Effector memory CD4-positive, alpha-beta T cell (primary cell): Measurements from ENCODE around the gene OR3A2.
"Not testable (repeated sequence)": the region's sequence is repeated elsewhere in the genome, so short reads cannot be mapped to it uniquely, and the experiment has no call there.

Source experiments
- DNase-seq, 3 donors: peaks; one replicate each; pipeline ENCODE4 v3.0.0-alpha.2; 2020
- H3K27ac ChIP-seq: 2 replicates; pipeline ENCODE4 v1.7.0; 2013; ENCODE audit warnings: mild to moderate bottlenecking, low read length, moderate library complexity; ENCODE audit not compliant: insufficient read depth, poor library complexity, severe bottlenecking
- H3K27me3 ChIP-seq: replicated peaks from 2 replicates; pipeline ENCODE4 v1.7.0; 2013; ENCODE audit warnings: mild to moderate bottlenecking, low read length; ENCODE audit not compliant: insufficient read depth, control insufficient read depth, poor library complexity, severe bottlenecking
- H3K36me3 ChIP-seq: 2 replicates; pipeline ENCODE4 v1.7.0; 2013; ENCODE audit warnings: mild to moderate bottlenecking, low read length, moderate library complexity; ENCODE audit not compliant: control insufficient read depth, insufficient read depth
- H3K4me1 ChIP-seq: 2 replicates; pipeline ENCODE4 v1.7.0; 2013; ENCODE audit warnings: low read length, mild to moderate bottlenecking; ENCODE audit not compliant: control insufficient read depth, insufficient read depth, poor library complexity, severe bottlenecking
- H3K4me3 ChIP-seq: 2 replicates; pipeline ENCODE4 v1.7.0; 2013; ENCODE audit warnings: low read length, low read depth, mild to moderate bottlenecking; ENCODE audit not compliant: insufficient read depth, poor library complexity, severe bottlenecking
- H3K9me3 ChIP-seq: 2 replicates; pipeline ENCODE4 v1.7.0; 2013; ENCODE audit warnings: mild to moderate bottlenecking, low read length, moderate library complexity; ENCODE audit not compliant: control insufficient read depth

Gene OR3A2

DNA sequence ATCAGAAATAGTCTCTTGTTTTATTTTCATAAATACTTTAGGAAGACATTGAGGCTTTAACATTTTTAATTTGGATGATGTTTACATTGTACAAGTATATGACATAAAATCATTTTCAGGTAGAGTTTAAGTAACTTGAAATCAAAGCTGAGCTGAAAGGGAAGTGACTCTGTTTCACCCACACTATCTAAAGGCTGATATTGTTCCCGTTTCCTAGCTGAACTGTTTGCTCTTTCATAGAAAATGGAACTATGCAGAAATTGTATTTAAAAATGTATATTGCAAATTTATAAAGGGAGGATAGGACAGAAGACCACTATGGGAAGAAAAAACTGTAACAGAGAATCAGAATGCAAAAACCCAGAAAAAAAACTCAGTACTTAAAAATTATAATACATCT is 141.3 kb downstream of the OR3A2 start:
- not testable (repeated sequence) for H3K4me1 ChIP-seq

GRCh38 chr17:3241044-3241443 is 145.1 kb downstream of the OR3A2 start:
- H3K4me1 ChIP-seq, H3K27ac ChIP-seq, H3K9me3 ChIP-seq, H3K4me3 ChIP-seq, H3K27me3 ChIP-seq, DNase-seq, H3K36me3 ChIP-seq: not testable (repeated sequence)

More for the DNA sequence above, 141.3 kb downstream of the OR3A2 start:
- H3K27ac ChIP-seq, H3K27me3 ChIP-seq, H3K4me3 ChIP-seq, H3K36me3 ChIP-seq, DNase-seq, H3K9me3 ChIP-seq: not testable (repeated sequence)

GRCh38 chr17:3238685-3239084 is 147.4 kb downstream of the OR3A2 start:
- not testable (repeated sequence) for H3K4me3 ChIP-seq, H3K36me3 ChIP-seq, H3K27me3 ChIP-seq, H3K27ac ChIP-seq, H3K4me1 ChIP-seq, DNase-seq, H3K9me3 ChIP-seq

DNA sequence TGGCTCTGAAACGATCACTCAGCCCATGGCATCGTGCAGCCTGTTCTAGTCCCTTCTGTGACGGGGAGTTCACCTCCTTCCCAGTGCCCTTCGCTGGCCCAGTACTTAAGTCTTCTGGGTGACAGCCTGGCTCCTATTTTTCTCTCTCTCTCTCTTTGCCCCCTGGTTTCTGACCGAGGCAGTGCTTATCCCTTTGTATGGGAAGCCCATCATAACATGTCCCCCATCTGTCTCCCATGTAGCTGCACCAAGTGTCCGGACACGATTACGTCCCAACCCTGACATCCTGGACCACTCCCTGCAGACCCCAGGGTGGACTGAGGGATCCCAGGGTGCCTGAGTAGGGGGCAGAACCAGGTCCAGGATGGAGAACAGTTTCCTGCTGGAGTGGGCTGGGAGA is 153.8 kb downstream of the OR3A2 start:
- DNase-seq, H3K4me3 ChIP-seq, H3K4me1 ChIP-seq, H3K36me3 ChIP-seq, H3K27me3 ChIP-seq, H3K27ac ChIP-seq, H3K9me3 ChIP-seq: not testable (repeated sequence)
